DND-41 (cell line): ENCODE measurements around the gene CAPN2.

Experiments
- EZH2 ChIP-seq: IDR thresholded peaks from 3 replicates; pipeline ENCODE4 v1.6.1; 2012; ENCODE audit warnings: borderline replicate concordance, low read depth, mild to moderate bottlenecking, moderate library complexity, low read length, inconsistent platforms; ENCODE audit not compliant: severe bottlenecking
- TF ChIP-seq, protein P1 (sequence below): IDR thresholded peaks from 2 replicates; pipeline ENCODE4 v1.5.1; 2012; ENCODE audit warnings: borderline replicate concordance, low read length, moderate library complexity, mild to moderate bottlenecking; ENCODE audit not compliant: poor library complexity, severe bottlenecking; ENCODE audit errors: extremely low read depth

DNA sequence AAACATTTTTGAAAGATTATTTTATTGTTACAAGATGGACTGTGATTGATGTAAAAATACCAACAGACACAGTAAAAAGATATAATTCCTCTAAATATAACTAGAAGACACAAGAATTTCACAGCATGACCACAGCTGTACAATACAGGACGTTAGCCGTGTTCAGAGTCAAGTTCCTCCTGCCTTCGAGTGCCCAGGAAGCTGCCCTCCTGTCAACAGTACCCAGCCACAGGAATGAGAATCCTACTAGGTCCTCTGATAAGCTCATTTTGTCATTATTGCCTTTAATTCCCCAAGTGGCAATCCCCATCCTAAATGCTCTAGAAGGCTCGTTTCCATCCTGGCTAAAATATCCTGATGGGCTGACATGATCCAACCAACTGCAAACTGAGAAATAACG is 16.4 kb upstream of the CAPN2 start:
- TF ChIP-seq, protein P1, sequence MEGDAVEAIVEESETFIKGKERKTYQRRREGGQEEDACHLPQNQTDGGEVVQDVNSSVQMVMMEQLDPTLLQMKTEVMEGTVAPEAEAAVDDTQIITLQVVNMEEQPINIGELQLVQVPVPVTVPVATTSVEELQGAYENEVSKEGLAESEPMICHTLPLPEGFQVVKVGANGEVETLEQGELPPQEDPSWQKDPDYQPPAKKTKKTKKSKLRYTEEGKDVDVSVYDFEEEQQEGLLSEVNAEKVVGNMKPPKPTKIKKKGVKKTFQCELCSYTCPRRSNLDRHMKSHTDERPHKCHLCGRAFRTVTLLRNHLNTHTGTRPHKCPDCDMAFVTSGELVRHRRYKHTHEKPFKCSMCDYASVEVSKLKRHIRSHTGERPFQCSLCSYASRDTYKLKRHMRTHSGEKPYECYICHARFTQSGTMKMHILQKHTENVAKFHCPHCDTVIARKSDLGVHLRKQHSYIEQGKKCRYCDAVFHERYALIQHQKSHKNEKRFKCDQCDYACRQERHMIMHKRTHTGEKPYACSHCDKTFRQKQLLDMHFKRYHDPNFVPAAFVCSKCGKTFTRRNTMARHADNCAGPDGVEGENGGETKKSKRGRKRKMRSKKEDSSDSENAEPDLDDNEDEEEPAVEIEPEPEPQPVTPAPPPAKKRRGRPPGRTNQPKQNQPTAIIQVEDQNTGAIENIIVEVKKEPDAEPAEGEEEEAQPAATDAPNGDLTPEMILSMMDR, result no peak
- TF ChIP-seq EZH2, result no peak
